Loucy (cell line): ENCODE results near the gene SLC44A1.

Source experiments
- H2AFZ ChIP-seq: fragments of 200-600 bp; sonication (generic); 2 replicates; pipeline ENCODE4 v1.6.0; 2016; ENCODE audit warnings: antibody characterized with exemption, mild to moderate bottlenecking, low read length, moderate library complexity
- H3F3A ChIP-seq: fragments of 200-600 bp; 2 replicates; pipeline ENCODE4 v1.6.0; 2016; ENCODE audit warnings: antibody characterized with exemption, low read depth, mild to moderate bottlenecking
- H3K27me3 ChIP-seq: fragments of 200-600 bp; sonication (generic); 2 replicates; pipeline ENCODE4 v1.6.1; 2014; ENCODE audit warnings: low read length, mild to moderate bottlenecking; ENCODE audit not compliant: insufficient read depth, poor library complexity, severe bottlenecking
- H3K36me3 ChIP-seq: fragments of 200-600 bp; sonication (generic); 2 replicates; pipeline ENCODE4 v1.6.1; 2016; ENCODE audit warnings: low read length; ENCODE audit not compliant: insufficient read depth
- H3K4me1 ChIP-seq: fragments of 200-600 bp; sonication (generic); 2 replicates; pipeline ENCODE4 v1.5.1; 2014; ENCODE audit warnings: low read length, mild to moderate bottlenecking; ENCODE audit not compliant: insufficient read depth, poor library complexity, severe bottlenecking
- H3K4me2 ChIP-seq: fragments of 200-600 bp; sonication (generic); 2 replicates; pipeline ENCODE4 v1.6.0; 2014; ENCODE audit warnings: antibody characterized with exemption, low read length, low read depth, mild to moderate bottlenecking; ENCODE audit not compliant: poor library complexity, severe bottlenecking
- H3K4me3 ChIP-seq: fragments of 200-600 bp; sonication (generic); 2 replicates; pipeline ENCODE4 v1.5.1; 2014; ENCODE audit warnings: low read length, mild to moderate bottlenecking, mixed read lengths; ENCODE audit not compliant: poor library complexity, severe bottlenecking
- H3K79me2 ChIP-seq: fragments of 200-600 bp; sonication (generic); 2 replicates; pipeline ENCODE4 v1.6.1; 2014; ENCODE audit warnings: low read length; ENCODE audit not compliant: insufficient read depth
- H3K9ac ChIP-seq: fragments of 200-600 bp; sonication (generic); 2 replicates; pipeline ENCODE4 v1.6.0; 2014; ENCODE audit warnings: mild to moderate bottlenecking, low read depth, low read length, moderate library complexity; ENCODE audit not compliant: poor library complexity, severe bottlenecking
- H3K9me2 ChIP-seq: fragments of 200-600 bp; sonication (generic); replicated peaks from 2 replicates; pipeline ENCODE4 v1.6.1; 2016; ENCODE audit warnings: low read depth, low read length, mixed read lengths
- H3K9me3 ChIP-seq: fragments of 200-600 bp; sonication (generic); 2 replicates; pipeline ENCODE4 v1.6.1; 2014; ENCODE audit warnings: mild to moderate bottlenecking, antibody characterized with exemption, low read length, low read depth; ENCODE audit not compliant: insufficient read depth
- H4K20me1 ChIP-seq: fragments of 200-600 bp; sonication (generic); 2 replicates; pipeline ENCODE4 v1.6.0; 2014; ENCODE audit warnings: antibody characterized with exemption, low read length, mild to moderate bottlenecking; ENCODE audit not compliant: insufficient read depth, poor library complexity, severe bottlenecking
- CTCF ChIP-seq: fragments of 200-600 bp; sonication (generic); conservative IDR thresholded peaks from 2 replicates; pipeline ENCODE4 v1.5.1; 2014; ENCODE audit warnings: mild to moderate bottlenecking, antibody characterized with exemption, low read length
- EZH2phosphoT487 ChIP-seq: fragments of 200-600 bp; IDR thresholded peaks from 2 replicates; pipeline ENCODE4 v1.6.1; 2018; ENCODE audit warnings: antibody characterized with exemption, mild to moderate bottlenecking, moderate library complexity, borderline replicate concordance

SLC44A1 gene

DNA sequence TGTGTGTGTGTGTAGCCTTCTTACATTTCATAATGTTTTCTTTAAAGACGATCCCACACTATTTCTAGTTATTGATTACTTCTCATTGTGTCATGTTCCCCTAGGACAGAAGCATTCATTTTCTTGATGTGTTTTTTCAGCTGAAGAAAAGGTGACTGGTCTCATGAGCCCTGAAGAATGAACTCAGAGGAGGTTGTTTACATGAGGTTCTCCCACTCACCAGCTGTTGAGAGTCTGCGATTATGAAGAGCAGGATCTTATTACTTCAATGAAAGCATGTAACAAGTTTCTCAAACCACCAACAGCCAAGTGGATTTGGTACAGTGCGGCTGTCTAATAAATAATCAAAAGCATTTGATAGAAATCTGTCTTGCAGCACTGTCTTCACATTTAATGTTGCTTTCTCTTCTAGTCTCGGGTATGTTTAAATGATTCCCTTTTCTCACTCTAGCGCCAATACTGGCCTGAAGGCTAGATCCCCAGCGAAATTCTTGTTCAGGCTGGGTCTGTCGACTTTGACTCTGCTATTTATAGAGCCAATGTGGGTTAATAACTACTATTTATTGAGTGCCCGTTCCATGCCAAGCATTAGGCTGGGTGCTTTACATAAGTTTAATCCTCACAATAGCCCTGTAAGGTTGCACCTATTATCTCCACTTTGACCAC is 193.8 kb downstream of the SLC44A1 start:
- no peak overlapping the region for H2AFZ ChIP-seq
- H3K27me3 ChIP-seq = no peaks in the 10 kb centered on the region
- no peaks in the 10 kb centered on the region for H3K36me3 ChIP-seq
- H4K20me1 ChIP-seq = no peaks in the 10 kb centered on the region
- H3K4me3 ChIP-seq = no peak overlapping the region
- H3F3A ChIP-seq = no peaks in the 10 kb centered on the region
- H3K79me2 ChIP-seq = no peaks in the 10 kb centered on the region
- no peak overlapping the region for H3K4me2 ChIP-seq
- no peak overlapping the region for H3K9ac ChIP-seq
- H3K9me2 ChIP-seq = no peaks in the 10 kb centered on the region
- no peak for TF ChIP-seq EZH2phosphoT487
- TF ChIP-seq CTCF = no peak
- no peaks in the 10 kb centered on the region for H3K4me1 ChIP-seq
- no peaks in the 10 kb centered on the region for H3K9me3 ChIP-seq

DNA sequence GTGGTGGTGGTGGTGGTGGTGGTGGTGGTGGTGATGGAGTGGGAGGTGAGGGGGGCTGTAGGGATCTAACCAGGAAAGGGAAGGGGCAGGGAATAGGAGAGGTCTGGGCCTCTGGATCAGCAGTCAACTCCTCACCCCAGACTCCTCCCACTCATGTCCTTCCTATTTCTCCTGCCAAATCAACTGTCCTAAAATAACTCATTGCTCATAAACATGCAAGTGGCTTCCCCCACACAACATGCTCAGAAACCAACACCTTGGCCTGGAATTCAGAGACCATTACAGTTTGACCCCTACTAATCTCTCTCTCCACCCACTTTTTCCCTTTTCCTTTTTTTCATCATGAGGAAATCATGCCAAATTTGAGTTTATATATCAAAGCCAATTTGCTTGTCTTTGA is 195.0 kb downstream of the SLC44A1 start:
- H3K27me3 ChIP-seq = no peaks in the 10 kb centered on the region
- H3K4me1 ChIP-seq = no peaks in the 10 kb centered on the region
- H3K36me3 ChIP-seq = no peaks in the 10 kb centered on the region
- no peaks in the 10 kb centered on the region for H3K79me2 ChIP-seq
- no peak overlapping the region for H3K9ac ChIP-seq
- no peaks in the 10 kb centered on the region for H3K9me2 ChIP-seq
- H3K4me2 ChIP-seq = no peak overlapping the region
- no peaks in the 10 kb centered on the region for H3K9me3 ChIP-seq
- TF ChIP-seq CTCF = no peak
- no peak for TF ChIP-seq EZH2phosphoT487
- no peak overlapping the region for H3K4me3 ChIP-seq
- no peaks in the 10 kb centered on the region for H3F3A ChIP-seq
- no peak overlapping the region for H2AFZ ChIP-seq
- H4K20me1 ChIP-seq = no peaks in the 10 kb centered on the region

GRCh38 chr9:105441616-105442160 is 197.2 kb downstream of the SLC44A1 start:
- H3K4me1 ChIP-seq = no peaks in the 10 kb centered on the region
- no peaks in the 10 kb centered on the region for H3F3A ChIP-seq
- H3K4me2 ChIP-seq = no peak overlapping the region
- no peaks in the 10 kb centered on the region for H3K79me2 ChIP-seq
- no peak overlapping the region for H3K4me3 ChIP-seq
- H4K20me1 ChIP-seq = no peaks in the 10 kb centered on the region
- H3K9me2 ChIP-seq = no peaks in the 10 kb centered on the region
- no peak overlapping the region for H2AFZ ChIP-seq
- H3K9ac ChIP-seq = no peak overlapping the region
- no peaks in the 10 kb centered on the region for H3K36me3 ChIP-seq
- TF ChIP-seq CTCF = no peak
- TF ChIP-seq EZH2phosphoT487 = no peak
- no peaks in the 10 kb centered on the region for H3K9me3 ChIP-seq
- H3K27me3 ChIP-seq = no peaks in the 10 kb centered on the region
